ENCODE results near the gene INPP4A. TPM values are rescaled to one million over a fixed set of nuclear protein-coding genes. Genes with fewer than 3 reads are reported as not detected.

INPP4A gene
- polyA plus RNA-seq, 2 of the 4 experiments (the other 2 are of a cell fraction): 9.4 to 16.0 TPM

DNA sequence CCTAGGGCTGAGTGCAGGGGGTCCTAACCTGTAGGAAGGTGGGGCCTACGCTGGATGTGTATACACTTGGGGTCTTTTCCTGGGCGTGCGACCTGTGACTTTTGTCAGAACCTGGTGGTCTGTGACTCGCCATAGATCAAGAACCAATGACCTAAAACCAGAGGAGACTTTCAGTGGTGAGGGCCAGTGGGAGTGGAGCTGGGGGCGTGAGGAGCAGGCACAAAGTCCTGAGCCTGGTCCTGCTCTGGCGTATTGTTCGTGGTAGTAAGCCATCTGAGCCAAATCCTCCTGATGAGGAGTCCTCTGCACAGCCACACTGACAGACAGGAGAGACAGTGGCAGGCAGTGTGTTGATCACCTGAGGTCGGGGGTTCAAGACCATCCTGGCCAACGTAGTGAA, 8.9 kb downstream of the INPP4A start:
- POLR2A ChIA-PET: no interaction called here
- 92% methylated on average over 9 of the region's 9 CpGs for WGBS (ENCODE audit: missing lambda C conversion rate)
- TF ChIP-seq, protein P1, sequence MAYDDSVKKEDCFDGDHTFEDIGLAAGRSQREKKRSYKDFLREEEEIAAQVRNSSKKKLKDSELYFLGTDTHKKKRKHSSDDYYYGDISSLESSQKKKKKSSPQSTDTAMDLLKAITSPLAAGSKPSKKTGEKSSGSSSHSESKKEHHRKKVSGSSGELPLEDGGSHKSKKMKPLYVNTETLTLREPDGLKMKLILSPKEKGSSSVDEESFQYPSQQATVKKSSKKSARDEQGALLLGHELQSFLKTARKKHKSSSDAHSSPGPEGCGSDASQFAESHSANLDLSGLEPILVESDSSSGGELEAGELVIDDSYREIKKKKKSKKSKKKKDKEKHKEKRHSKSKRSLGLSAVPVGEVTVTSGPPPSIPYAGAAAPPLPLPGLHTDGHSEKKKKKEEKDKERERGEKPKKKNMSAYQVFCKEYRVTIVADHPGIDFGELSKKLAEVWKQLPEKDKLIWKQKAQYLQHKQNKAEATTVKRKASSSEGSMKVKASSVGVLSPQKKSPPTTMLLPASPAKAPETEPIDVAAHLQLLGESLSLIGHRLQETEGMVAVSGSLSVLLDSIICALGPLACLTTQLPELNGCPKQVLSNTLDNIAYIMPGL (CRISPR knock-in tag; IDR thresholded peaks at IDR 0.05; ENCODE audit: borderline replicate concordance): no peak
- TF ChIP-seq, protein P2, sequence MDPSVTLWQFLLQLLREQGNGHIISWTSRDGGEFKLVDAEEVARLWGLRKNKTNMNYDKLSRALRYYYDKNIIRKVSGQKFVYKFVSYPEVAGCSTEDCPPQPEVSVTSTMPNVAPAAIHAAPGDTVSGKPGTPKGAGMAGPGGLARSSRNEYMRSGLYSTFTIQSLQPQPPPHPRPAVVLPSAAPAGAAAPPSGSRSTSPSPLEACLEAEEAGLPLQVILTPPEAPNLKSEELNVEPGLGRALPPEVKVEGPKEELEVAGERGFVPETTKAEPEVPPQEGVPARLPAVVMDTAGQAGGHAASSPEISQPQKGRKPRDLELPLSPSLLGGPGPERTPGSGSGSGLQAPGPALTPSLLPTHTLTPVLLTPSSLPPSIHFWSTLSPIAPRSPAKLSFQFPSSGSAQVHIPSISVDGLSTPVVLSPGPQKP (IDR thresholded peaks at IDR 0.05; ENCODE audit: low read depth, low read length): no peak
- TF ChIP-seq, protein P3, sequence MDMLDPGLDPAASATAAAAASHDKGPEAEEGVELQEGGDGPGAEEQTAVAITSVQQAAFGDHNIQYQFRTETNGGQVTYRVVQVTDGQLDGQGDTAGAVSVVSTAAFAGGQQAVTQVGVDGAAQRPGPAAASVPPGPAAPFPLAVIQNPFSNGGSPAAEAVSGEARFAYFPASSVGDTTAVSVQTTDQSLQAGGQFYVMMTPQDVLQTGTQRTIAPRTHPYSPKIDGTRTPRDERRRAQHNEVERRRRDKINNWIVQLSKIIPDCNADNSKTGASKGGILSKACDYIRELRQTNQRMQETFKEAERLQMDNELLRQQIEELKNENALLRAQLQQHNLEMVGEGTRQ (IDR thresholded peaks at IDR 0.05): no peak
- TF ChIP-seq NPAS2 (CRISPR knock-in tag; IDR thresholded peaks at IDR 0.05; ENCODE audit: borderline replicate concordance) (no peak), HOXA7 (CRISPR knock-in tag; IDR thresholded peaks at IDR 0.05) (no peak), POLR2AphosphoS2 (conservative IDR thresholded peaks at IDR 0.05; ENCODE audit: low read length) (no peak), ZNF302 (CRISPR knock-in tag; IDR thresholded peaks at IDR 0.05) (no peak), CEBPB (IDR thresholded peaks at IDR 0.05) (no peak), KDM5A (IDR thresholded peaks at IDR 0.05) (no peak), POLR2A (IDR thresholded peaks at IDR 0.05; ENCODE audit: low read length) (no peak)
- no peak for DNase-seq (ENCODE audit: low read depth in 1 of 2, low spot score in 1 of 2)
- no peaks in the 10 kb centered on the region for H3K9me3 ChIP-seq
- peaks cover 48% of the 10 kb centered on the region for H3K4me1 ChIP-seq
- H3K27ac ChIP-seq: no peak overlapping the region; a peak in 1 of 6 replicates
- no peak overlapping the region; the same call in 2 of the 3 replicates for H3K4me2 ChIP-seq
- no peak overlapping the region for H3K4me3 ChIP-seq
- ATAC-seq: no peak
- FAIRE-seq: no peak
- CTCF ChIA-PET: interaction anchor here (1.4 kb wide), 1 partner anchor 115 kb away, joined by 4 read pairs; no protein-coding TSS in a partner anchor

DNA sequence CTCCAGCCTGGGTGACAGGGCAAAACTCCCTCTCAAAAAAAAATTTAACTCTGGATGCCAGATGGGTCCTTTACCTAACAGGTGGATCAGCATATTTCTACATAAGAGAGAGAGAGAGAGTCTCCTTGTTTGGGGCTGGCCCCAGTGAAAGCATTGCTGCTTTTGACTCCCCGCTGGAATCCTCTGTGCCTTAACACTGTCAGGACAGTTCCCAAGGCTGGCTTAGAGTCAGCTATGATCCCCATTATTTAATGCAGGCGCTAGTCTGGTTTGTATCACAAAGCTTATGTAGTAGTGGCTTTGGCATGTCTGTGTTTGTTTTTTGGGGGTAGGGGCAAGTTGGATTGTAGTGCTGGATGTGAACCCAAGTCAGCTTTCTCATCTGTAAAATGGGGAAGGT, 9.4 kb downstream of the INPP4A start:
- POLR2A ChIA-PET: no interaction called here
- H3K27ac ChIP-seq: peak overlapping the region; percentile 53 to 84; a peak in 4 of 6 replicates
- WGBS (ENCODE audit: missing lambda C conversion rate): 63% methylated on average over 2 of the region's 2 CpGs

DNA sequence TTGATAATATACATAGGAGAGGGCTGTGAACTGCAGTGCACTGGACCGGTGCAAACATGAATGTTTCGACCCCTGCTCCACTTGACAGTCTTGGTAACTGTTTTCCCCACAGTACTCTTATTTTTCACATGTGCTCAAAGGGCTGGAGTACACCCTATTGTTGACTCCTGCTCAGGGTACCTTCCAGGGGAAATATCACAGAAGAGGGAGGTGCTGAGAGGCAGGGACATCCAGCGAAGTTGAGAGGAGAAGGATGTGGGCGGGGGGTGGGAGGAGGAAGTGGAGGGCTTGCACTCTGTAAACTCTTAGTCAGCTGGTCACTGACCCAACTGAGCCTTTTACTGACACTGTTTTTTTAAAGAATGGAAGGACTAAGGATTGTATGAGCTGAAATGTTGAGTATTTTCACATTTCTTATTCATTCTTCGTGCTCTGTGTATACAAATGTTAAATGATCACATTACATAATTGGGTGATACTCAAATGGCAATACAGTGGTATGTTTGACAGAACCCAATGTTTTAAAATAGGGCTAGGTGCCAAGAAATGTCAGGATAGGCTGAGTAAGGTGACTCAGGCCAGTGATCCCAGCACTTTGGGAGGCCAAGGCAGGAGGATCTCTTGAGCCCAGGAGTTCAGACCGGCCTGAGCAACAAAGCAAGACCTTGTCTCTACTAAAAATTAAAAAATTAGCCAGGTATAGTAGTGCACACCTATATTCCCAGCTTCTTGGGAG, 10.0 kb downstream of the INPP4A start:
- Histone ChIP-seq H3K4me3 (no peak overlapping the region), H3K4me1 (peaks cover 56% of the 10 kb centered on the region), H3K4me2 (peak overlapping the region; percentile 60), H3K27ac (peak overlapping the region; percentile 53 to 84; a peak in 4 of 6 replicates), H3K9me3 (no peaks in the 10 kb centered on the region)
- no peak for FAIRE-seq
- TF ChIP-seq HDAC2 (IDR thresholded peaks at IDR 0.05) (no peak), JUNB (IDR thresholded peaks at IDR 0.05) (no peak), EP300 (IDR thresholded peaks at IDR 0.05) (no peak), ZC3H11A (IDR thresholded peaks at IDR 0.05) (no peak), NPAS2 (CRISPR knock-in tag; IDR thresholded peaks at IDR 0.05; ENCODE audit: borderline replicate concordance) (no peak)
- TF ChIP-seq, protein P4, sequence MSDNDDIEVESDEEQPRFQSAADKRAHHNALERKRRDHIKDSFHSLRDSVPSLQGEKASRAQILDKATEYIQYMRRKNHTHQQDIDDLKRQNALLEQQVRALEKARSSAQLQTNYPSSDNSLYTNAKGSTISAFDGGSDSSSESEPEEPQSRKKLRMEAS (IDR thresholded peaks at IDR 0.05): no peak
- TF ChIP-seq, protein P5, sequence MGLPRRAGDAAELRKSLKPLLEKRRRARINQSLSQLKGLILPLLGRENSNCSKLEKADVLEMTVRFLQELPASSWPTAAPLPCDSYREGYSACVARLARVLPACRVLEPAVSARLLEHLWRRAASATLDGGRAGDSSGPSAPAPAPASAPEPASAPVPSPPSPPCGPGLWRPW (IDR thresholded peaks at IDR 0.05): no peak
- peak; percentile 51 to 59 for ATAC-seq
- peak in 1 of 2 experiments; percentile 53 for DNase-seq (ENCODE audit: low read depth in 1 of 2, low spot score in 1 of 2)
- POLR2A ChIA-PET: no interaction called here
- CTCF ChIA-PET: no interaction called here
- WGBS (ENCODE audit: missing lambda C conversion rate): 45% methylated on average over 6 of the region's 6 CpGs

More for the DNA sequence above, 9.4 kb downstream of the INPP4A start:
- H3K4me3 ChIP-seq: no peak overlapping the region
- DNase-seq (ENCODE audit: low read depth in 1 of 2, low spot score in 1 of 2): no peak
- CTCF ChIA-PET: no interaction called here
- H3K9me3 ChIP-seq: no peaks in the 10 kb centered on the region
- FAIRE-seq: no peak
- peaks cover 50% of the 10 kb centered on the region for H3K4me1 ChIP-seq
- peak overlapping the region; percentile 60 for H3K4me2 ChIP-seq
- TF ChIP-seq RFX5 (IDR thresholded peaks at IDR 0.05) (no peak), HEYL (CRISPR knock-in tag; IDR thresholded peaks at IDR 0.05) (no peak), POLR2A (IDR thresholded peaks at IDR 0.05; ENCODE audit: low read length) (no peak), HOXB13 (CRISPR knock-in tag; IDR thresholded peaks at IDR 0.05; ENCODE audit: low read depth) (no peak), JUNB (IDR thresholded peaks at IDR 0.05) (no peak), FOSB (CRISPR knock-in tag; IDR thresholded peaks at IDR 0.05) (no peak), JUN (IDR thresholded peaks at IDR 0.05) (no peak), ZNF302 (CRISPR knock-in tag; IDR thresholded peaks at IDR 0.05) (no peak), ZC3H11A (IDR thresholded peaks at IDR 0.05) (no peak), NPAS2 (CRISPR knock-in tag; IDR thresholded peaks at IDR 0.05; ENCODE audit: borderline replicate concordance) (no peak), KDM1A (IDR thresholded peaks at IDR 0.05; ENCODE audit: low read depth) (no peak)
- peak; percentile 3 to 26; a peak in 3 of 6 replicates for ATAC-seq
